ENCODE results near the gene TTC34.
A peak's percentile ranks its signal among the peaks of the same experiment; 100 is the strongest.

DNA sequence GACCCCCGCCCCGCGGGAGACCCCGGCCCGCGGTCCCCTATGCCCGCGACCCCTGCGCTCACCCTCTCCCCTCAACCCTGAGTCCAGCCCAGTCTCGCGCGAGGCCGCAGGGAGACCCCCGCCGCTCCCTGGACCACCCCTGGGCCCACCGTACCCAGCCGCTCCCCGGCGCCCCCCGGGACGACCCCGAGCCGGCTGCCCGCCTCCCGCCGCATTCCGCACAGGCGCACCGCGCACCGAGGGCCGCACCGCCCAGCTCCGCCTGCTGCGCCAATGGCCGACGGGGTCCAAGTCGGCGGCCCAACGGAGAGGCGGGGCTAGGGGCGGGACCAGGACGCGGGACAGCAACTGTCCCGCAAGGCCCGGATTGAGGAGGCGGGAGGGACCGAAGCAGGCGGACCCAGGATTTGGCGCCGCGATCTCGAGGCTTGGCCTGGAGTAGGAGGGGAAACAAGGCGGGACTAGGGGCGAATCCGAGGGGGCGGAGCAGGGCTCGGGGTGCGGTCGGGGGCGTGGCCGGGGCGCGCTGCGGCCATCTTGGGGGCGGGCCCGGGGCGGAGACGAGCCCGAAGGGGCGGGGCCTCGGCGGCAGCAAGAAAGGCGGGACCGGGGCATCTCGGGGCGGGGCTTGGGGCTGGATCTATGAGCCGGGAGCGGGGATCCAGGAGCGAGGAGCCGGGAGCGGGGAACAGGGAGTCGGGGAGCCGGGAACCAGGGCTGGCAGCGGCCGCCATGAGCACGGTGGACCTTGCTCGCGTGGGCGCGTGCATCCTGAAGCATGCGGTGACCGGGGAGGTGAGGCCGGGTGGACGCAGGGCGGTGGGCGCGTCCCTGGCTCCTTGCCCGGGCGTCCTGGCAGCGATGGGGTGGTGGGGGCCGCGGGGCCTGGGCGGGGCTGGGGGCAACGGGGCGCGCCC is 215.1 kb downstream of the TTC34 start, which contains the start of gene PRXL2B:
- TF ChIP-seq, protein P1, sequence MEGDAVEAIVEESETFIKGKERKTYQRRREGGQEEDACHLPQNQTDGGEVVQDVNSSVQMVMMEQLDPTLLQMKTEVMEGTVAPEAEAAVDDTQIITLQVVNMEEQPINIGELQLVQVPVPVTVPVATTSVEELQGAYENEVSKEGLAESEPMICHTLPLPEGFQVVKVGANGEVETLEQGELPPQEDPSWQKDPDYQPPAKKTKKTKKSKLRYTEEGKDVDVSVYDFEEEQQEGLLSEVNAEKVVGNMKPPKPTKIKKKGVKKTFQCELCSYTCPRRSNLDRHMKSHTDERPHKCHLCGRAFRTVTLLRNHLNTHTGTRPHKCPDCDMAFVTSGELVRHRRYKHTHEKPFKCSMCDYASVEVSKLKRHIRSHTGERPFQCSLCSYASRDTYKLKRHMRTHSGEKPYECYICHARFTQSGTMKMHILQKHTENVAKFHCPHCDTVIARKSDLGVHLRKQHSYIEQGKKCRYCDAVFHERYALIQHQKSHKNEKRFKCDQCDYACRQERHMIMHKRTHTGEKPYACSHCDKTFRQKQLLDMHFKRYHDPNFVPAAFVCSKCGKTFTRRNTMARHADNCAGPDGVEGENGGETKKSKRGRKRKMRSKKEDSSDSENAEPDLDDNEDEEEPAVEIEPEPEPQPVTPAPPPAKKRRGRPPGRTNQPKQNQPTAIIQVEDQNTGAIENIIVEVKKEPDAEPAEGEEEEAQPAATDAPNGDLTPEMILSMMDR (IDR thresholded peaks at IDR 0.05) = no peak
- TF ChIP-seq POLR2AphosphoS5 (IDR thresholded peaks at IDR 0.05) = peak; percentile 32 to 88 (median 80)
